HG03342 (cell line): ENCODE results near the gene ANGPTL2.

Source experiments
- ATAC-seq: cut with Tn5 transposase; IDR thresholded peaks from one replicate; pipeline ENCODE4 v1.9.1; 2021; ENCODE audit warnings: mild to moderate bottlenecking, moderate library complexity; ENCODE audit not compliant: unreplicated experiment

ANGPTL2 gene

GRCh38 chr9:127079446-127080140, 42.8 kb downstream of the ANGPTL2 start:
- ATAC-seq: no peak

DNA sequence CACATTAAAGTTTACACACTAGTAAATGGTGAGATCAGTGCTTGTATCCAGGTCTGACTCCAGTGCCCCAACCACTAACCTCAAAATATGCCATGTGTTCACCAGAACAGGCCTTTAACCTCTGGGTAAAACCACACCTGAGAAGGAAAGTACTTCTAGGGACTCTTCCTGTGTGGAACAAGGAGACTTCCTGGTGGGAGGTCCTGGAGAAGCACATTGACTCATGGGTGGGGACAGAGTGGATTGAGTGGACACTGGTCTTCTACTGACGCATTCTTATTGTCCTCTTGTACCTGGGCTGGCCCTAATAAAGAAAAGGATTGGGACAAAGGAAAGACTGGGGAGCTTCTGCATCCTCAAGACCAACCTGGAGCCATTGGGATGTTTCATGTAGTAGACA, 43.4 kb downstream of the ANGPTL2 start:
- no peak for ATAC-seq

GRCh38 chr9:127078336-127078735, 44.1 kb downstream of the ANGPTL2 start:
- ATAC-seq: no peak

GRCh38 chr9:127077644-127077946, 44.8 kb downstream of the ANGPTL2 start:
- ATAC-seq: no peak

- no peak for ATAC-seq
Measured at GRCh38 chr9:127076860-127077643, 45.4 kb downstream of the ANGPTL2 start.

- ATAC-seq: no peak
Measured at GRCh38 chr9:127075624-127076372, 46.6 kb downstream of the ANGPTL2 start.

- ATAC-seq: no peak
Measured at GRCh38 chr9:127074561-127075548, 47.6 kb downstream of the ANGPTL2 start.

- no peak for ATAC-seq
Measured at GRCh38 chr9:127067603-127068220, 54.7 kb downstream of the ANGPTL2 start.

GRCh38 chr9:127066851-127067136, 55.6 kb downstream of the ANGPTL2 start:
- no peak for ATAC-seq

DNA sequence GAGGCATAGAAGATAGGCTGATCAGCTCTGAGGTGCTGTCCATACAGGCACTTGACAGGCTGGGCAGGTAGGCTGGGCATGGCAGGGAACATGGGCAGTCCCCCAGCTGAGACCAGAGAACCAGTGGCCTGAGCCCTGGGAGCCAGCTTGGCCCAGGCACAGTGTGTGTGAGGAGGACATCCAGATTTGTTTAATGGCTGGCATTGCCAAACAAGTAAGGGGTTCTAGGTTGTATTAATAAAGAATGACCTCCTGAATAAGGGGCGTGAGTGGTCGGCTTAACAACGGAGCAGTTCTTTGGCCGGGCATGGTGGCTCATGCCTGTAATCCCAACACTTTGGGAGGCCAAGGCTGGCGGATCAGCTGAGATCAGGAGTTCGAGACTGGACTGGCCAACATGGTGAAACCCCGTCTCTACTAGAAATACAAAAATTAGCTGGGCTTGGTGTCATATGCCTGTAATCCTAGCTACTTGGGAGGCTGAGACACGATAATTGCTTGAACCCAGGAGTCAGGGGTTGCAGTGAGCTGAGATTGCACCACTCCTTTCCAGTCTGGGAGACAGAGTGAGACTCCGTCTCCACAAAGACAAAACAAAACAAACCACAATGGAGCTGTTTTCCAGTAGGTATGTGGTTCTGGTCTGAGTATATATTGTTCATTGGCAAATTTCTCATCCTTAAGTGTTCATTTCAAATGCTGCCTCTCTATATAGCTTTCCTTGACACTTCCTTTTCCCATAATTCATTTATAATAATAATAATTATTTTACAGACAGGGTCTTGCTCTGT, 56.2 kb downstream of the ANGPTL2 start:
- no peak for ATAC-seq

GRCh38 chr9:127065592-127065991, 56.8 kb downstream of the ANGPTL2 start:
- no peak for ATAC-seq

GRCh38 chr9:127064335-127064734, 58.1 kb downstream of the ANGPTL2 start:
- ATAC-seq: no peak

DNA sequence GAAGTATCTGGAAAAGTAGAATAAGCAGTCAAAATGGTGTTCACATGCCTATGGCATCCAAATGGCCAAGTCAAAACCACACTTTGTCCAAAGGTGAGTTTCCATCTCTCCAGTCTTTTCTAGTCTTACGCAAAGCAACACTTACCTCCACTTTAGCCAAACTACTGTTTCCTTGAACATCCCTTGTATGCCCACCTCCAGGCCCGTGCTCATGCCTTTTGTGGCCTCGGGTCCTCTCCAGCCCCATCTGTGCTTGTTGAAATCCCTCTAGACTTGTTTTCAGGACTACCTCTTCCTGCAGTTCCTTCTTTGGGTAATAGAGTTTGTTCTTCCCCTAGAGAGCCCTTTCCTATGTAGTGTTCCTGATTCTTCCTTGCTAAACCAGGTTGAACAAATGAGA, 61.0 kb downstream of the ANGPTL2 start:
- no peak for ATAC-seq

DNA sequence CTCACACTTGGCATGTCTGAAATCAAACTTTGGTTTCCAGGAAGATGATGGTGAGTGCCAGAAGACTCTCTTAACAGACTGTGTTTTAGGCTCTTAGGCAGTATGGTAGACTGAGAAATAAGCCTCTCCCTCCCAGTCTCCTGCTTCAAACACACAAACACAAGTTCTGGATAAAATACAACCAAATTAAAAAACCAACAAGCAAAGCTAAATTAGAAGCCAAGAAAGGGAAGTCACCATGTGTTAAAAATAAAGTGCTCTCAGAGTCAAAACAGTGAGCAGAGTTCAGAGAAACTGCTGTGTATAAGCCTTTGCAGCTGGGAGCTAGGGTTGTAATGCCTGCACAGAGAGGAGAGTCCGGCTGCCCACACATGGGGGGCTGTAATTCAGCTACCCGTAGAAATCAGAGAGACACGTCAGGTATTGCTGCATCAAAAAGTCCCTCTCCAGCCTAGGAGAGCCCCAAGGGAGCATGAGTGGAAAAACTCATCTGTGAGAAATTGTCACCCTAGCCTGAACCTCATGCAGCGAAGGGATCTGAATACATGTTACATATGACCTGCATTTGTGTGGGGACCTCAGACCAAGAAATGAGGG, 62.6 kb downstream of the ANGPTL2 start:
- ATAC-seq: no peak

- ATAC-seq: no peak
Measured at GRCh38 chr9:127059030-127059429, 63.4 kb downstream of the ANGPTL2 start.

DNA sequence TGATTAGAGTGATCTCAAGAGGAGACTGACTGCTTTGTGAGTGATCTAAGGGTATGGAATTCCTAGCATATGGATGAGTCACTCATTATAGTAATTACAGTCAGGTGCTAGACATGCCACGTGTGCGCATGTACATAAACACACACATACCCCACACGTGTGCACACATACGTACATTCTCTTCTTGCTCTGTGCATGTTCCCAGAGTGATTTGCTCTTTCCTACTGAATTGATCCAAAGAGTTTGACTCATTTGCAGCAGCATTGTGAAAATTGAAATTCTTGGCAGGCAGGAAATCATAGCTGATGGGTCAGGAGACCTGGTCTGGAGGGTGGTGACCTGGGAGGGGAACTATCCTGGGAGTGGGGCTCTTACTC, 63.8 kb downstream of the ANGPTL2 start:
- ATAC-seq: no peak

- ATAC-seq: no peak
Measured at GRCh38 chr9:127058011-127058644, 64.3 kb downstream of the ANGPTL2 start.

- ATAC-seq: no peak
Measured at GRCh38 chr9:127056446-127056845, 66.0 kb downstream of the ANGPTL2 start.
